ENCODE data around the gene TCF4.

DNA sequence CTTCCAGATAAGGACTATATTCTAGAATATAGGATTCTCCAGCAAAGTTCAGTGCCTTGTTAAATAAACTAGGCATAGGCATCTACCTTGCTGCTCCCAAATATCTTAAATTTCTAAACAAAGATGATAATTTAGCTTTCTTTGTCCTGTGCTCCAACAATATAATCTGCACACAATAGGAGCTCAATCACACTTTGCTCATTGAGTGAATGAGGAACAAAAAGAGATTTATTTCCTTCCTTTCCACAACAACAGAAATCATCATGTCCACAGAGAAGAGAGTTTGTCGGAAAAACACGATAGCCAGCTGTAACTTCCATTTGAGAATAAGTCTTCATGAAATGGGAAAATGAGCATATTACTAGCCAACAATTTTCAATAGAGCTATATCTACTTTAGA lies 256.7 kb downstream of the TCF4 start:
- TF ChIP-seq, protein P1, sequence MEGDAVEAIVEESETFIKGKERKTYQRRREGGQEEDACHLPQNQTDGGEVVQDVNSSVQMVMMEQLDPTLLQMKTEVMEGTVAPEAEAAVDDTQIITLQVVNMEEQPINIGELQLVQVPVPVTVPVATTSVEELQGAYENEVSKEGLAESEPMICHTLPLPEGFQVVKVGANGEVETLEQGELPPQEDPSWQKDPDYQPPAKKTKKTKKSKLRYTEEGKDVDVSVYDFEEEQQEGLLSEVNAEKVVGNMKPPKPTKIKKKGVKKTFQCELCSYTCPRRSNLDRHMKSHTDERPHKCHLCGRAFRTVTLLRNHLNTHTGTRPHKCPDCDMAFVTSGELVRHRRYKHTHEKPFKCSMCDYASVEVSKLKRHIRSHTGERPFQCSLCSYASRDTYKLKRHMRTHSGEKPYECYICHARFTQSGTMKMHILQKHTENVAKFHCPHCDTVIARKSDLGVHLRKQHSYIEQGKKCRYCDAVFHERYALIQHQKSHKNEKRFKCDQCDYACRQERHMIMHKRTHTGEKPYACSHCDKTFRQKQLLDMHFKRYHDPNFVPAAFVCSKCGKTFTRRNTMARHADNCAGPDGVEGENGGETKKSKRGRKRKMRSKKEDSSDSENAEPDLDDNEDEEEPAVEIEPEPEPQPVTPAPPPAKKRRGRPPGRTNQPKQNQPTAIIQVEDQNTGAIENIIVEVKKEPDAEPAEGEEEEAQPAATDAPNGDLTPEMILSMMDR (IDR thresholded peaks at IDR 0.05; ENCODE audit: low read length), result no peak
- TF ChIP-seq EZH2 (optimal IDR thresholded peaks at IDR 0.05; ENCODE audit: low read depth, low read length) (no peak), EZH2phosphoT487 (IDR thresholded peaks at IDR 0.05; ENCODE audit: low read length) (no peak)
